ENCODE results near the gene RAB28.

- TF ChIP-seq CTCF (conservative IDR thresholded peaks at IDR 0.05; ENCODE audit: low read length) (no peak), EZH2phosphoT487 (IDR thresholded peaks at IDR 0.05; ENCODE audit: borderline replicate concordance, low read depth, low read length) (no peak)
Observed at GRCh38 chr4:13461191-13461905, 22.8 kb downstream of the RAB28 start.
